Esophagus squamous epithelium (tissue), 5 donors: ENCODE measurements around the gene GMDS. TPM values are rescaled to one million over a fixed set of nuclear protein-coding genes. Genes with fewer than 3 reads are reported as not detected.
"Not testable (repeated sequence)": the region's sequence is repeated elsewhere in the genome, so short reads cannot be mapped to it uniquely, and the experiment has no call there.

Source experiments
- DNase-seq: peaks from one replicate; lab custom pipeline; 2025; lab: John Stamatoyannopoulos, UW
- H3K27ac ChIP-seq, 4 donors: fragments of 200-600 bp; sonication (generic); one replicate each; pipeline ENCODE4 v1.5.1; 2016 to 2019; ENCODE audit warnings: mild to moderate bottlenecking in 1 of 4
- H3K27me3 ChIP-seq, 4 donors: fragments of 200-600 bp; sonication (generic); 1 replicate in 3 of 4; 2 replicates in 1 of 4; pipeline versions ENCODE4 v1.5.1 to v1.6.0; 2017 to 2021; ENCODE audit warnings: antibody characterized with exemption in 1 of 4
- H3K36me3 ChIP-seq, 3 donors: fragments of 200-600 bp; sonication (generic); one replicate each; pipeline ENCODE4 v1.5.1; 2016 to 2019
- H3K4me1 ChIP-seq, 3 donors: fragments of 200-600 bp; sonication (generic); one replicate each; pipeline ENCODE4 v1.5.1; 2017 to 2019
- H3K4me3 ChIP-seq, 4 donors: fragments of 200-600 bp; sonication (generic); 1 replicate in 3 of 4; 2 replicates in 1 of 4; pipeline ENCODE4 v1.5.1; 2016 to 2019; ENCODE audit warnings: mild to moderate bottlenecking in 2 of 4, moderate library complexity in 1 of 4
- H3K9me3 ChIP-seq, 3 donors: fragments of 200-600 bp; sonication (generic); one replicate each; pipeline ENCODE4 v1.5.1; 2016 to 2019
- POLR2A ChIP-seq, 4 donors: fragments of 450-650 bp; IDR thresholded peaks; one replicate each; pipeline ENCODE4 v1.6.1; 2017; ENCODE audit warnings: antibody characterized with exemption in 4 of 4, mild to moderate bottlenecking in 4 of 4, moderate library complexity in 3 of 4
- WGBS, 2 donors: methylation state at CpG; one replicate each; pipeline ENCODE4 v1.1.5; 2018; 5-methylcytosine and 5-hydroxymethylcytosine counted together
- intact Hi-C: fragments of 100-400 bp; cut with DNase I; formaldehyde crosslinking; loops from one replicate; pipeline ENCODE4 v1.15.0; 2022
- total RNA-seq, 4 donors: library from RNA; depleted of rRNA; stranded (reverse); fragments of >200 nt; gene quantifications; one replicate each; pipeline ENCODE4 v1.1.0, GENCODE V29; 2016
- TF ChIP-seq, protein P1 (sequence below), 6 experiments: fragments of 450-650 bp in 4 of 6; fragments of 200-600 bp in 2 of 6; sonication (generic) in 2 of 6; IDR thresholded peaks; one replicate each; pipeline ENCODE4 v1.5.1; 2016 to 2019; ENCODE audit warnings: antibody characterized with exemption in 6 of 6, mild to moderate bottlenecking in 4 of 6, moderate library complexity in 4 of 6
- donor health status: DM: yes; HTN: yes; CAD: no.

GMDS gene
- total RNA-seq, 4 donors from 2014 or later: 17.9 to 58.7 (median 36.7) TPM

DNA sequence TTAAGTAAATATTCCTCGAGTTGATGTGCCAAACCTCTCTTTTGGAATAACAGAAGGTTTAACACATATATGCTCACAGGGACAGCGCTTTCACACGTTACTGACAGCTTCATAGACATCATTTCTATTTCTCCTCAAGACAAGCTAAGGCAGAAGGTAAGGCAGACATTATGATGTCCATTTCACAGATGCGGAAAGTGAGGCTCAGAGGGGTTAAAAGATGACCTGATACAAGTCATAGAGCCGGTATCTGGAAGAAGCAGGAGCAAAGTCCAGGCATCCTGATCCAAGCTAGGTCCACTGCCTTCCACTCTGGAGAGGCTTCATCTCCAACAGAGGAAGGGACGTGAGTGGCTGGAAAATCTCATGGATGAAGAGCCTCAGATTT lies 548.9 kb downstream of the GMDS start:
- DNase-seq: no peak
- 76 to 79% methylated on average over 6 of the region's 6 CpGs for WGBS, 2 donors
- no peak overlapping the region for H3K27ac ChIP-seq
- no peaks in the 10 kb centered on the region for H3K9me3 ChIP-seq
- no peak overlapping the region for H3K4me3 ChIP-seq
- no peak for TF ChIP-seq POLR2A (IDR thresholded peaks at IDR 0.05)
- TF ChIP-seq, protein P1, sequence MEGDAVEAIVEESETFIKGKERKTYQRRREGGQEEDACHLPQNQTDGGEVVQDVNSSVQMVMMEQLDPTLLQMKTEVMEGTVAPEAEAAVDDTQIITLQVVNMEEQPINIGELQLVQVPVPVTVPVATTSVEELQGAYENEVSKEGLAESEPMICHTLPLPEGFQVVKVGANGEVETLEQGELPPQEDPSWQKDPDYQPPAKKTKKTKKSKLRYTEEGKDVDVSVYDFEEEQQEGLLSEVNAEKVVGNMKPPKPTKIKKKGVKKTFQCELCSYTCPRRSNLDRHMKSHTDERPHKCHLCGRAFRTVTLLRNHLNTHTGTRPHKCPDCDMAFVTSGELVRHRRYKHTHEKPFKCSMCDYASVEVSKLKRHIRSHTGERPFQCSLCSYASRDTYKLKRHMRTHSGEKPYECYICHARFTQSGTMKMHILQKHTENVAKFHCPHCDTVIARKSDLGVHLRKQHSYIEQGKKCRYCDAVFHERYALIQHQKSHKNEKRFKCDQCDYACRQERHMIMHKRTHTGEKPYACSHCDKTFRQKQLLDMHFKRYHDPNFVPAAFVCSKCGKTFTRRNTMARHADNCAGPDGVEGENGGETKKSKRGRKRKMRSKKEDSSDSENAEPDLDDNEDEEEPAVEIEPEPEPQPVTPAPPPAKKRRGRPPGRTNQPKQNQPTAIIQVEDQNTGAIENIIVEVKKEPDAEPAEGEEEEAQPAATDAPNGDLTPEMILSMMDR (IDR thresholded peaks at IDR 0.05): no peak
- H3K27me3 ChIP-seq: no peaks in the 10 kb centered on the region
- no peaks in the 10 kb centered on the region for H3K4me1 ChIP-seq
- intact Hi-C loops: no loop called here
- H3K36me3 ChIP-seq: no peaks in the 10 kb centered on the region

DNA sequence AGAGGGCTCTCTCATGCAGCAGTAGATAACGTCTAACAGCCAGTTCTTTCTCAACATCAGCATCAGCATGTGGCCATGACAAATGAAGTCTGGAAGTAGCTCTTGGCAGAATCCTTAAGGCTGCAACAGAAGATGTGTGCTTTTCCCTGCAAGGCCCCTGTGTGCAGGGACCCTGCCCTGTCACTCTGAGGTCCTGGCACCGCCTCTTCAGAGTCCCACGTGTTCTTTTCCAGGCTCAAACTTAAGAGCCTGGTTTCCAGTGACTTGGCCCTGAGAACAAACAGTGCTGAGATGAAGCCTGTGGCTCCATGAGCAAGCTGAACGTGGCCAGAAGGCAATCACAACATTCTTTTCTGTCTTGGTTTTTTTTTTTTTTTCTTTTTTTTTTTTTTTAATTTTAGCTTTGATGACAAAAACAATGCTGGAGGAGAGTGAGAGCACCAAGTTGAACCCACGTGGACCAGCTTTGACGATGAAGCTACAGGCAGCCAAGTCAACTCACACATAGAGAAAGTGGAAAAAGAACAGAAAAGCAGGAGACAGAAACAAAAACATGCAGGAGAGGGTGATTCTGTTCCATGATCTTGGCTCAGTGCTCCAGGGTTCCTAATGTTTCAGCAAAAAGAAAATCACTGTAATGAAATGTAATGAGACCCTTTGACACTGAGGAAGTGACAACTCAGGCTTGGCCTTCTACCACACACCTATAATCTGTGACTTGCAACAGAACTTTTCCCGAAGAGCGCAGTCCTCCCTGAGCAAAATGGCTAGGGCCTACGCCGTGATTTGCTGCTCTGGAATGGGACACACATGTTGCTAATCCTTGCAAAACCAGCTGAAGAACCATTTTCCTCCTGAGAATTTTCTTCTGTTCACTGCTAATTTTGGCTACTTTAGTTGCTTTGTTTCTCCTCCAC lies 549.6 kb downstream of the GMDS start:
- no peak for DNase-seq
- Histone ChIP-seq H3K27ac (no peak overlapping the region), H3K9me3 (no peaks in the 10 kb centered on the region), H3K4me3 (no peak overlapping the region), H3K4me1 (no peaks in the 10 kb centered on the region), H3K36me3 (no peaks in the 10 kb centered on the region), H3K27me3 (no peaks in the 10 kb centered on the region)
- intact Hi-C loops: no loop called here
- WGBS, 2 donors: 79 to 86% methylated on average over 10 of the region's 10 CpGs
- TF ChIP-seq POLR2A (IDR thresholded peaks at IDR 0.05): no peak
- TF ChIP-seq, protein P1 (IDR thresholded peaks at IDR 0.05): no peak

DNA sequence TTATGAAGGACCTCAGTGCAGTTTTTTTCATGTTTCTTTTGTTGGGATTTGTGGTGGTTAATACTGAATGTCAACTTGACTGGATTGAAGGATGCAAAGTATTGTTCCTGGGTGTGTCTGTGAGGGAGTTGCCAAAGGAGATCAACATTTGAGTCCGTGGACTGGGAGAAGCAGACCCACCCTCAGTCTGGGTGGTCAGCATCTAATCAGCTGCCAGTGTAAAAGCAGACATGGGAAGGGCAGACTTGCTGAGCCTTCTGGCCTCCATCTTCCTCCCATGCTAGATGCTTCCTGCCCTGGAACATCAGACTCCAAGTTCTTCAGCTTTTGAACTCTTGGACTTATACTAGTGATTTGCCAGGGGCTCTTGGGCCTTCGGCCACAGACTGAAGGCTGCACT lies 553.6 kb downstream of the GMDS start:
- H3K4me3 ChIP-seq, H3K9me3 ChIP-seq, intact Hi-C loops, DNase-seq, H3K36me3 ChIP-seq, H3K27ac ChIP-seq, H3K27me3 ChIP-seq: not testable (repeated sequence)
- peaks cover 0 to 19% (median 3%) of the 10 kb centered on the region in 3 donors for H3K4me1 ChIP-seq
- 76 to 80% methylated on average over 2 of the region's 2 CpGs for WGBS, 2 donors

DNA sequence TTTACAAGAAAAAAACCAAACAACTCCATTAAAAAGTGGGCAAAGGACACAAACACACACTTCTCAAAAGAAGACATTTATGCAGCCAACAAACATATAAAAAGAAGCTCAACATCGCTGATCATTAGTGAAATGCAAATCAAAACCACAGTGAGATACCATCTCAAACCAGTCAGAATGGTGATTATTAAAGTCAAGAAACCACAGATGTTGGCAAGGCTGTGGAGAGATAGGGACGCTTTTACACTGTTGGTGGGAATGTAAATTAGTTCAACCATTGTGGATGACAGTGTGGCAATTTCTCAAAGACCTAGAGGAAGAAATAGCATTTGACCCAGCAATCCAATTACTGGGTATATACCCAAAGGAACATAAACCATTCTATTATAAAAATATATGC lies 554.7 kb downstream of the GMDS start:
- 72 to 74% methylated on average over 2 of the region's 2 CpGs for WGBS, 2 donors
- intact Hi-C loops, H3K4me3 ChIP-seq, H3K36me3 ChIP-seq, H3K27ac ChIP-seq, H3K27me3 ChIP-seq, DNase-seq, H3K9me3 ChIP-seq: not testable (repeated sequence)
- peaks cover 7 to 31% (median 15%) of the 10 kb centered on the region in 3 donors for H3K4me1 ChIP-seq

DNA sequence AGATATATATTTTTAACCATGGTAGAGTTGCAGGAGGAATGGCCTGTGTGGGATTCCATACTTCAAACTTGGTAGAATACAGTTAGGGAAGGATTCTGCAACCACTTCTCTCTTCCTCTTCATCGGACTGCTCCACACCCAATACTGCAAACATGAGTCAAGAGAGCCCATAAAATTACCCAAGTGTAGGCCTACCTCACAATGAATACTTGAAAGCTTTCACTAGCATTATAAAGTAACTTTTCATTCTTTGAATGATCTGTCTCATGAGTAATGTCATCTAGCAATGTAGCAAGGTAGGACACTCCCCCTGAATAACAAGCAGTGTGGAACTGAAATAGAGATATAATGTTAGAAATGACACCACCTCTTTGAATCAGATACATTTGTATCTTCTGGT lies 556.3 kb downstream of the GMDS start:
- H3K9me3 ChIP-seq: no peaks in the 10 kb centered on the region
- intact Hi-C loops: no loop called here
- H3K4me3 ChIP-seq: no peak overlapping the region
- H3K4me1 ChIP-seq: peaks cover 7 to 35% (median 18%) of the 10 kb centered on the region in 3 donors
- TF ChIP-seq, protein P1 (IDR thresholded peaks at IDR 0.05): no peak
- no peak for TF ChIP-seq POLR2A (IDR thresholded peaks at IDR 0.05)
- H3K36me3 ChIP-seq: no peaks in the 10 kb centered on the region
- H3K27ac ChIP-seq: peak overlapping the region in 1 of 4 donors; percentile 38
- 25 to 42% methylated on average over 1 of the region's 1 CpG for WGBS, 2 donors
- no peaks in the 10 kb centered on the region for H3K27me3 ChIP-seq
- no peak for DNase-seq

DNA sequence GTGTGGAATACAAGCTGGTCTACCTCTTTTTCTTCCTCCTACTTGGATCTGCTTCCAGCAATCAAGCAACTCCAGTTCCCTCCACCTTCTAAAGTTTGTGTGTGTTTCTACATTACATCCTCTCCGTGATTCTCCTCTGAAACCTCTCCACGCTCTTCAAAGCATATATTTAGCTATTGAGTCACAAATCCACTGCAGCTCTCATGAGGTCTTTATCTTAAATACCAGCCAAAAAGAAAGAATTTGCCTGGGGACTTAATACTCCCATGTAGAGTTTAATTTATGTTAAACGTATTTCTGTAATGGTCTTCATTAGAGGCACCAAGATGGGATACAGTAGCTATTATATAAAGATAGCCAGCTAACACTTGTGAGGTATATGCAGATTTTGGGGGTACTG lies 557.0 kb downstream of the GMDS start:
- DNase-seq: no peak
- no peak overlapping the region for H3K4me3 ChIP-seq
- H3K4me1 ChIP-seq: peaks cover 7 to 35% (median 18%) of the 10 kb centered on the region in 3 donors
- H3K27me3 ChIP-seq: no peaks in the 10 kb centered on the region
- TF ChIP-seq, protein P1 (IDR thresholded peaks at IDR 0.05): no peak
- TF ChIP-seq POLR2A (IDR thresholded peaks at IDR 0.05): no peak
- intact Hi-C loops: no loop called here
- peak overlapping the region in 1 of 4 donors; percentile 38 for H3K27ac ChIP-seq
- H3K9me3 ChIP-seq: no peaks in the 10 kb centered on the region
- 86 to 94% methylated on average over 3 of the region's 3 CpGs for WGBS, 2 donors
- no peaks in the 10 kb centered on the region for H3K36me3 ChIP-seq
